Skeletal muscle satellite cell (primary cell): ENCODE measurements around the gene CLDN16.

Experiments used
- H3K27me3 ChIP-seq: 2 replicates; pipeline ENCODE4 v1.7.0; 2013; ENCODE audit warnings: low read length; ENCODE audit not compliant: control insufficient read depth, insufficient read depth
- H3K36me3 ChIP-seq: 2 replicates; pipeline ENCODE4 v1.7.0; 2013; ENCODE audit warnings: mild to moderate bottlenecking, control low read depth, low read length; ENCODE audit not compliant: insufficient read depth
- H3K4me1 ChIP-seq: 2 replicates; pipeline ENCODE4 v1.7.0; 2013; ENCODE audit warnings: low read length; ENCODE audit not compliant: control insufficient read depth, insufficient read depth
- H3K4me2 ChIP-seq: 2 replicates; pipeline ENCODE4 v1.7.0; 2013; ENCODE audit warnings: mild to moderate bottlenecking, low read length
- H3K4me3 ChIP-seq: 2 replicates; pipeline ENCODE4 v1.7.0; 2013; ENCODE audit warnings: low read length
- H3K9ac ChIP-seq: 2 replicates; pipeline ENCODE4 v1.7.0; 2013; ENCODE audit warnings: mild to moderate bottlenecking, low read depth, low read length, moderate library complexity
- H3K9me3 ChIP-seq: replicated peaks from 2 replicates; pipeline ENCODE4 v1.7.0; 2013; ENCODE audit warnings: mild to moderate bottlenecking, control low read depth, low read length

Gene CLDN16

DNA sequence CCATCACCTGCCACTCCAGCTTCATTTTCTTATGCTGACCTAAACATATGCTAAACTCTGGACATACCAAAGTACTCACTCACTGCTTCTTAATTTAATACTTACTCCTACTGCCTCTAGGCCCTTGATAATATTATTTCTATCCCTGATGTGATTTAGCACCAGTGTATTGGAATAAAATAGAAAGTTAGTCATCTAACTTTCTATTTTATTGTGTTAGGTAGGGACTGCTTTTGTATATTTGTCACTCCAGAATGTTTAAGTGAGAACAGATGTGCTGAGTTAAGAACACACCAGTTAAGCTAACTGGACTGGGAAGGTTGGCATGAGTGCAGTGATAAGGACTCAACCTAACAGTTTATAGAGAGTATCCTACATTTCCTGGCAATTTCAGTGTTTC lies 6.5 kb upstream of the CLDN16 start:
- Histone ChIP-seq H3K4me2 (no peak overlapping the region), H3K9me3 (no peaks in the 10 kb centered on the region), H3K36me3 (no peaks in the 10 kb centered on the region), H3K9ac (no peak overlapping the region), H3K4me3 (no peak overlapping the region), H3K4me1 (peaks cover 53% of the 10 kb centered on the region), H3K27me3 (no peaks in the 10 kb centered on the region)

DNA sequence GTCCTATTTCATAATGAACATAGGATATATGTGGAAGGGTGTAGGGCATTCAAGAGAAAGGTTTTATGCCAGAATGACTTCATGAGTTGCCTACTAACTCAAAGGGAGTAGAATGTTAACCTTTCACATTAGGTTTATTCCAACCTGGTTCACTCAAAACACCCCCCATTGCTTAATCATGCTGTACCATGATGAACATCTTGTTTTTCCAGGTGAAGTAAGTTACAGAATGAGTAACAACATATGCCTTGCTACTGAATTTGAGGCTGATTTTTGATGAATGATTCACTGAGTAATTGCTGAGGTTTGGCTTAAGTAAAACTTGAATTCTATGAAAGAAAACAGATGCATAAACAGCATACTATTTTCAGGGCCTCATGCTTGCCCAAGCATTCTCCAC lies 5.9 kb upstream of the CLDN16 start:
- H3K36me3 ChIP-seq = no peaks in the 10 kb centered on the region
- no peaks in the 10 kb centered on the region for H3K27me3 ChIP-seq
- H3K9ac ChIP-seq = no peak overlapping the region
- no peaks in the 10 kb centered on the region for H3K9me3 ChIP-seq
- no peak overlapping the region for H3K4me3 ChIP-seq
- peak overlapping the region; percentile 30 for H3K4me2 ChIP-seq
- peaks cover 60% of the 10 kb centered on the region for H3K4me1 ChIP-seq

GRCh38 chr3:190384309-190384756 lies 3.6 kb upstream of the CLDN16 start:
- Histone ChIP-seq H3K27me3 (no peaks in the 10 kb centered on the region), H3K36me3 (no peaks in the 10 kb centered on the region), H3K4me2 (no peak overlapping the region), H3K9me3 (no peaks in the 10 kb centered on the region), H3K4me3 (no peak overlapping the region), H3K9ac (peak overlapping the region; percentile 80), H3K4me1 (peaks cover 52% of the 10 kb centered on the region)

GRCh38 chr3:190385731-190386688 lies 2.0 kb upstream of the CLDN16 start:
- Histone ChIP-seq H3K4me2 (peak overlapping the region; percentile 80), H3K9ac (peak overlapping the region; percentile 80), H3K36me3 (no peaks in the 10 kb centered on the region), H3K4me1 (peaks cover 49% of the 10 kb centered on the region), H3K27me3 (no peaks in the 10 kb centered on the region), H3K4me3 (peak overlapping the region; percentile 43), H3K9me3 (no peaks in the 10 kb centered on the region)

- Histone ChIP-seq H3K27me3 (no peaks in the 10 kb centered on the region), H3K4me3 (no peak overlapping the region), H3K4me2 (no peak overlapping the region), H3K36me3 (no peaks in the 10 kb centered on the region), H3K4me1 (peaks cover 28% of the 10 kb centered on the region), H3K9ac (no peak overlapping the region), H3K9me3 (no peaks in the 10 kb centered on the region)
These were observed 740 bp downstream of the CLDN16 start for GRCh38 chr3:190388703-190389102.

DNA sequence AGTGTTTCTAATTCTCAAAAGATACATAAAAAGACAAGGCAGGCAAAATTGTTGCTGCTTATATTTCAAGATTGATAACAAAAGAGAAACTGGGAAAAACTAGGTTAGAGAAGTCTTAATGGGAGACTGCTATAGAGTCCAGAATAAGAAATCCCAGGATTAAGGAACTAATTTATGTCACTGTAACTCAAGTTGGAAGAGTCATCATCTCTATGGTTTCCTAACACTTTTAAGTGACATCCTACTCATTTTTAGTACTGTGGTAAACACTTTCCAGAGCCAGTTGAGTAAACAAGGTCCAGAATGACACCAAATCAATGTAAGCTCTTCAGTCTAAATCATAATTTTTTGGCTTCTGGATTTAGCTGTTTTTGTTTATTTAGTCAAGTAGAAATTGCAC lies 8.0 kb downstream of the CLDN16 start:
- no peaks in the 10 kb centered on the region for H3K36me3 ChIP-seq
- no peak overlapping the region for H3K4me2 ChIP-seq
- H3K4me3 ChIP-seq = no peak overlapping the region
- H3K9ac ChIP-seq = no peak overlapping the region
- H3K4me1 ChIP-seq = no peaks in the 10 kb centered on the region
- no peaks in the 10 kb centered on the region for H3K27me3 ChIP-seq
- H3K9me3 ChIP-seq = no peaks in the 10 kb centered on the region

DNA sequence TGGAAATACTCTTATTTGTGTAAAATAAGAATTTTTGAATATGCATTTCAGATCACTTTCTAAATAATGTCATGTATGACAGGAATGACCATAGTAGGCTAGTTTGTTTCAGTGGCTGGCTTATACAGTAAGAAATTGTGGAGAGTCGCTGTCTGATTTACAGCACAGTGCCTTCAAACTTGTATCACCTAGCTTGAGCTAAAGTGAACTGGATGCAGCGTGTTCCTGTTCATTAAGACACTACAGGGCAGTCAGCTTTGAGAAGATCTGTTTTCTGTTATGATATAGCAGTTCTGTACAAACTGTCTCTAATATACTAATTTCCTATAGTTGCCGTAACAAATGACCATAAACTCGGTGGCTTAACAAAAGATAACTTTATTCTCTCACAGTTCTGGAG lies 9.9 kb downstream of the CLDN16 start:
- H3K36me3 ChIP-seq = no peaks in the 10 kb centered on the region
- no peak overlapping the region for H3K9ac ChIP-seq
- no peak overlapping the region for H3K4me3 ChIP-seq
- no peaks in the 10 kb centered on the region for H3K27me3 ChIP-seq
- no peaks in the 10 kb centered on the region for H3K4me1 ChIP-seq
- no peaks in the 10 kb centered on the region for H3K9me3 ChIP-seq
- H3K4me2 ChIP-seq = no peak overlapping the region

GRCh38 chr3:190399677-190400076 lies 11.7 kb downstream of the CLDN16 start:
- Histone ChIP-seq H3K4me1 (no peaks in the 10 kb centered on the region), H3K4me3 (no peak overlapping the region), H3K4me2 (no peak overlapping the region)

DNA sequence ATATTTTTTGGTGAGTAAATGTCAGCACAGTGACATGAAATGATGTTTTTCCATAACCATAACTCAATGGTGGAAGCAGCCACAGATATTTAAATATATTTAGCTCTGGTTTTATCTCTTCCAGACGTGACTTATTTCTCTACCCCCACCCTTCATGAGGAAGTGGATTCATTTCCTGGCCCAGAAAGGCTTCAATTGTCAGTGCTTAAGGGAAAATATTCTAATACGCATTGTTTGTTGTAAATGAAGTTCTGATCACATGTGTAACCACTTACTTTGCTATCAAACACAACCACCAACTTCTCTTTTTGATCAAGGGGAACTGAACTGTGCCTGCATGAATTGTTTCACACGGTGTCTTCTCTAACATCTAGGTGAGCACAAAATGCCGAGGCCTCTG lies 14.0 kb downstream of the CLDN16 start:
- Histone ChIP-seq H3K4me2 (no peak overlapping the region), H3K4me1 (no peaks in the 10 kb centered on the region), H3K27me3 (no peaks in the 10 kb centered on the region), H3K9ac (no peak overlapping the region), H3K9me3 (no peaks in the 10 kb centered on the region), H3K4me3 (no peak overlapping the region), H3K36me3 (no peaks in the 10 kb centered on the region)

More at GRCh38 chr3:190399677-190400076, 11.7 kb downstream of the CLDN16 start:
- Histone ChIP-seq H3K36me3 (no peaks in the 10 kb centered on the region), H3K9me3 (no peaks in the 10 kb centered on the region), H3K27me3 (no peaks in the 10 kb centered on the region), H3K9ac (no peak overlapping the region)

DNA sequence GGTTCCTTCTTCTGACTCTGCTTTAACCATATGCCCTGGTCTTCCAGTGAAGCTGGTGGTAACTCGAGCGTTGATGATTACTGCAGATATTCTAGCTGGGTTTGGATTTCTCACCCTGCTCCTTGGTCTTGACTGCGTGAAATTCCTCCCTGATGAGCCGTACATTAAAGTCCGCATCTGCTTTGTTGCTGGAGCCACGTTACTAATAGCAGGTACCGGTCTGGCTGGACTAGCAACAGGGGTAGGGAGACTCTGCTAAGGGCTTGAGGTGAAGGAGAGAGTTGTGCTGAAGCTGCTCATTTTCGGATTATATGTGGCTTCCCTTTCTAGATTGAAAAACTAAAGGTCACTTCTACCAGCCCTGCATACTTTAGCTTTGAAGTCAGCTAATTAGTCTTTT lies 16.8 kb downstream of the CLDN16 start:
- no peak overlapping the region for H3K4me3 ChIP-seq
- H3K4me2 ChIP-seq = no peak overlapping the region

DNA sequence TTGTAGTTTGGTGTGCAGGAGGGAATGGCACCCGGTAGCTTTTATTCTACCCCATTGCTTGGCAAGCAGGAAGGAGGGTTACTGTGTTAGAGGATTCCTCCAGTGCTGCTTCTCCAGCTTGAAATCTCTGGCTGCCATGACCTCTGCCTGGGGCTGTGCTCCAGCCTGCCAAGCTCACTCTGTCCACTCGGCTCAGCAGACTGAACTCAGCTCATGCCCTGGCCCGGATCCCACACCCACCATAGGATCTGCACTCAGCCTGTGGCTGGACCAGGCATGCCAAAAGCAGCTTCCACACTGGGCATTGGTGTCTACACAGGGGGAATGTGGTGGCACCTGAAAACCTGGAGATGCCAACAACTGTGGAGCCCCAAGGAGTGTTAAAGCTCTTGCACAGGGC lies 26.3 kb downstream of the CLDN16 start:
- Histone ChIP-seq H3K36me3 (no peaks in the 10 kb centered on the region), H3K4me2 (no peak overlapping the region), H3K9me3 (no peaks in the 10 kb centered on the region), H3K4me3 (no peak overlapping the region), H3K9ac (no peak overlapping the region), H3K27me3 (no peaks in the 10 kb centered on the region), H3K4me1 (no peaks in the 10 kb centered on the region)

More for the DNA sequence above, 16.8 kb downstream of the CLDN16 start:
- no peaks in the 10 kb centered on the region for H3K27me3 ChIP-seq
- no peaks in the 10 kb centered on the region for H3K36me3 ChIP-seq
- no peak overlapping the region for H3K9ac ChIP-seq
- no peaks in the 10 kb centered on the region for H3K9me3 ChIP-seq
- no peaks in the 10 kb centered on the region for H3K4me1 ChIP-seq

DNA sequence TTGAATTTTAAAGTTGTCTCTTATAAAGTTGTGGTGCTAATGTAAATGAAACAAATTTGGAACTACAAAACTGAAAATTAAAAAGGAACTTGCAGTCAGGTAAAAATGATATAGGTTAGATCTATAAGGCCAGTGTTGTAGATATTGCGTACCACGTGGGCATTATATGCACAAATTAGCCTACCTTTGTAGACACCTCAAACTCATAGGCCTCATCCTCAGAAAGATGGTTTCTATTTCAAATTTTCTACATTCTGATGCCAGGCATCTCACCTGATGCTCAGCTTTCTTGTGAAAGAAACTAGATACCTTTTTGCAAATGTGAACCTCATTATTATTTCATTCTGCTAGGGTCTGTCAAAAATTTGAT lies 36.1 kb downstream of the CLDN16 start:
- no peaks in the 10 kb centered on the region for H3K9me3 ChIP-seq
- H3K4me1 ChIP-seq = no peaks in the 10 kb centered on the region
- no peaks in the 10 kb centered on the region for H3K27me3 ChIP-seq
- no peak overlapping the region for H3K4me2 ChIP-seq
- no peaks in the 10 kb centered on the region for H3K36me3 ChIP-seq
- no peak overlapping the region for H3K9ac ChIP-seq
- no peak overlapping the region for H3K4me3 ChIP-seq
